Nephron (organoid): ENCODE measurements around the gene RGS14.
A peak's percentile ranks its signal among the peaks of the same experiment; 100 is the strongest.

Source experiments
- H3K27ac Mint-ChIP-seq, 3 experiments: 2 replicates each; pipeline ENCODE4 v1.8.0; 2020; ENCODE audit warnings: mixed read lengths in 3 of 3, mild to moderate bottlenecking in 2 of 3, moderate library complexity in 1 of 3
- H3K27me3 Mint-ChIP-seq: 2 replicates; pipeline ENCODE4 v1.8.0; 2021; ENCODE audit warnings: low read depth, mild to moderate bottlenecking, moderate library complexity, mixed read lengths
- H3K36me3 Mint-ChIP-seq: 2 replicates; pipeline ENCODE4 v1.8.0; 2020; ENCODE audit warnings: low read depth, mixed read lengths
- H3K4me1 Mint-ChIP-seq: 2 replicates; pipeline ENCODE4 v1.8.0; 2020; ENCODE audit warnings: mixed read lengths
- H3K4me3 Mint-ChIP-seq, 3 experiments: 2 replicates each; pipeline ENCODE4 v1.8.0; 2020; ENCODE audit warnings: mild to moderate bottlenecking in 3 of 3, mixed read lengths in 3 of 3, moderate library complexity in 2 of 3
- H3K9me3 Mint-ChIP-seq: 2 replicates; pipeline ENCODE4 v1.8.0; 2020; ENCODE audit warnings: mixed read lengths
- TF ChIP-seq, protein P1 (sequence below), 3 experiments: fragments of 200-600 bp; sonication (generic); IDR thresholded peaks; one replicate each; pipeline ENCODE4 v1.5.0; 2021; ENCODE audit warnings: antibody characterized with exemption in 3 of 3; ENCODE audit not compliant: unreplicated experiment in 3 of 3

RGS14 gene

DNA sequence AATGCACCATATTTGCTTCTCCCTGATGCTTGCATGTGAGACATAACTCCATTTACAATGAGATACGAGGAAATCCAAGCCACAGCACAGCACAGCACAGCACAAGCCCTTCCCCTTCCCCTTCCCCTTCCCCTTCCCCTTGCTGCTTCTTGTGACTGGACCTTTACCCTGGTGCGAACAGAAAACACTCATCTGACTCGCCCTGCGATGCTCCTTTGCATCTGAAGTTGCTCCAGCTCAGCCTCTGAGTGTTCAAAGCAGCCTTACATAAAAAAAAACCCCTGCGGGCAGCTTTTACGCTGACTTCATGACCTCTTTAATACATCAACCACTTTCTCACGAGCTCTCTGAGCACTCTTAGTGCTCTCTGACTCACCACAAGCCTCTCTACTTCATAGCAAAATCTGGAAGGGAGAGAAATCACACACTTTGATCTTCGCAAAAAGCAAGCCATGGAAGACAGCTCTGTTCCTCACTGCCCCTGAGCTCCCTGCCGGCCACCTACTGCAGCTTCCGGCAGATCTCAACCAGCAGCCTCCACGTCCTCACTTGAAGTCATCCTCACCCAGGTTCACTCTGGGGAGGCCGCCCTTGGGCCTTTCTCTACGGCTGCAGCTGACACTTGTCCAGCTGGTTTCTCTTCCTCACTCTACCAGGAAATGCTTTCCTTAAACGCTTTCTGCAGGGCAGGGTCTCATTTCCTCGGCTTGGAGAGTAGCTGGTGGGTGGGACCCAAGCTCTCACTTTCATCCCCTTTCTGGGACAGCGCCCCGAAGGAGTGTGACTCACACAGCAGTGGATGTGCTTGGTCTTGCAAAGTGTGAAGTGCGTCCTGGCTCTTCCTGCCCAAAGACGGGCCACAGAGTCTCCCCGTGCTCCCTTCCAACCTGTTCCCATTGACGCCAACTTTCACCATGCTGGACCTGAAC, 31.8 kb downstream of the RGS14 start:
- H3K27me3 Mint-ChIP-seq = peaks cover 14% of the 10 kb centered on the region
- H3K36me3 Mint-ChIP-seq = no peaks in the 10 kb centered on the region
- peak overlapping the region; percentile 19 to 75 (median 72) for H3K27ac Mint-ChIP-seq
- H3K9me3 Mint-ChIP-seq = peaks cover 2% of the 10 kb centered on the region
- TF ChIP-seq, protein P1, sequence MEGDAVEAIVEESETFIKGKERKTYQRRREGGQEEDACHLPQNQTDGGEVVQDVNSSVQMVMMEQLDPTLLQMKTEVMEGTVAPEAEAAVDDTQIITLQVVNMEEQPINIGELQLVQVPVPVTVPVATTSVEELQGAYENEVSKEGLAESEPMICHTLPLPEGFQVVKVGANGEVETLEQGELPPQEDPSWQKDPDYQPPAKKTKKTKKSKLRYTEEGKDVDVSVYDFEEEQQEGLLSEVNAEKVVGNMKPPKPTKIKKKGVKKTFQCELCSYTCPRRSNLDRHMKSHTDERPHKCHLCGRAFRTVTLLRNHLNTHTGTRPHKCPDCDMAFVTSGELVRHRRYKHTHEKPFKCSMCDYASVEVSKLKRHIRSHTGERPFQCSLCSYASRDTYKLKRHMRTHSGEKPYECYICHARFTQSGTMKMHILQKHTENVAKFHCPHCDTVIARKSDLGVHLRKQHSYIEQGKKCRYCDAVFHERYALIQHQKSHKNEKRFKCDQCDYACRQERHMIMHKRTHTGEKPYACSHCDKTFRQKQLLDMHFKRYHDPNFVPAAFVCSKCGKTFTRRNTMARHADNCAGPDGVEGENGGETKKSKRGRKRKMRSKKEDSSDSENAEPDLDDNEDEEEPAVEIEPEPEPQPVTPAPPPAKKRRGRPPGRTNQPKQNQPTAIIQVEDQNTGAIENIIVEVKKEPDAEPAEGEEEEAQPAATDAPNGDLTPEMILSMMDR (IDR thresholded peaks at IDR 0.05; ENCODE audit: unreplicated experiment in 3 of 3) = no peak
- H3K4me1 Mint-ChIP-seq = peaks cover 12% of the 10 kb centered on the region
- peak overlapping the region in 1 of 3 experiments; percentile 1 for H3K4me3 Mint-ChIP-seq

DNA sequence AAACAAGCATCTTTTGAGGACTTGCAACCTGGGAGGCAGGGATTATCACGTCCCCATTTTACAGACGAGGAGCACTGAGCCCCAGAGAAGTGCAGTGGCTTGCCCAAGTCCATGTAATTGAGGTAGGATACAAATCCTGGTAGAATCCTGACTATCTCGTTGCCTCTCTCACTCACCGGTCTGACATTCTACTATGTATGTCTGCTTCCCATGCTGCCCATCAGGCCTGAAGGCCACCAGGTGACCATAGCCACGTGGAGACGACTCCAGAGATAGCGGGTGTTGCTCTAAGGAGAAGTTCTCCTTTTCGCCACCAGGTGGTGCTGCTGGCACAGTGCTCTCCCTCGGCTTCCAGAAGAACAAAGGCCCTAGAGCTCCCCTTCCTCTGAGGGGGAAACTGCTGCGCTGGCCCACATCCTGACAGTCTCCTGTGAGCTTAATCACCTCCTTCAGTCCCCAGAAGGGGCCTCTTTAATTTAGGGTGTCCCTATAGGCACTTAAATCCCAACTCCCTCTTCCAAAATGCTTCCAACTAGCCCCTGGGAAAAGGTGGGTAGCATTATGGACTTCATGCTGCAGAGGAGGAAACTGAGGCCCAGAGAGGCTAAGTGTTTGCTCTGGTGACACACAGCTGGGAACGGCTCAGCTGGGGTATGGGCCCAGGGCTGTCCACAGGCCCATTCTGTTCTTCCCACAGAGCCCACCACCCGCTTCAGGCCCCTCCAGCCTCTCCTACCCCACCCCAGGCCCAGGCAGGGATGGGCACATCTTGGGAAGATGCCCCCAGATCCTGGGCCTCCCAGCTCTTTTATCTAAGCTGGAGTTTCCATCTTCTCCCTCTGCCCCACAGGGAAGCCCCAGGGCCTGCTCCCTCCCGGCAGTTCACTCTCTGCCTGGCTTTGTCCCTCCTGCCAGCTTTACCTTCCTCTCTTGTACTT, 32.9 kb downstream of the RGS14 start:
- Mint-ChIP-seq H3K4me1 (peaks cover 12% of the 10 kb centered on the region), H3K9me3 (no peaks in the 10 kb centered on the region), H3K4me3 (peak overlapping the region in 1 of 3 experiments; percentile 31), H3K27me3 (peaks cover 8% of the 10 kb centered on the region), H3K27ac (peak overlapping the region; percentile 44 to 57 (median 57)), H3K36me3 (no peaks in the 10 kb centered on the region)
- TF ChIP-seq, protein P1 (IDR thresholded peaks at IDR 0.05; ENCODE audit: unreplicated experiment in 3 of 3) = peak; percentile 95 to 98 (median 97)

DNA sequence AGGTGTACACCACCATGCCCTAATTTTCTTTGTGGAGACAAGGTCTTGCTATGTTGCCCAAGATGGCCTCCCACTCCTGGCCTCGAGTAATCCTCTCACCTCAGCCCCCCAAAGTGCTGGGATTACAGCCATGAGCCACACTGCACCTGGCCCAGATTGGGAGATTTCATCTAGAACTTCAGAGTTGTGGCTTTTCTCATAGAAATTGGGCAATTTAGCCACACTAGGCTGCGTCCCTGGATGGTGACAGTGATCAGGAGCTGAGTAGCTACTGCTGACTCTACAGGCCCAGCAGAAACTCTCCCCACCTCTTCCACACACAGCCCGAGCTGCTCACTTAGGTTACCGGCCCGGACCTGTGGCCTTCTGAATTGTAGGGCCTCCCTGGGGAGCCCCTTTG, 35.0 kb downstream of the RGS14 start:
- H3K4me3 Mint-ChIP-seq = no peak overlapping the region
- H3K9me3 Mint-ChIP-seq = no peaks in the 10 kb centered on the region
- TF ChIP-seq, protein P1 (IDR thresholded peaks at IDR 0.05; ENCODE audit: unreplicated experiment in 3 of 3) = no peak
- peaks cover 12% of the 10 kb centered on the region for H3K27me3 Mint-ChIP-seq
- H3K36me3 Mint-ChIP-seq = no peaks in the 10 kb centered on the region
- peaks cover 12% of the 10 kb centered on the region for H3K4me1 Mint-ChIP-seq
- H3K27ac Mint-ChIP-seq = no peak overlapping the region

DNA sequence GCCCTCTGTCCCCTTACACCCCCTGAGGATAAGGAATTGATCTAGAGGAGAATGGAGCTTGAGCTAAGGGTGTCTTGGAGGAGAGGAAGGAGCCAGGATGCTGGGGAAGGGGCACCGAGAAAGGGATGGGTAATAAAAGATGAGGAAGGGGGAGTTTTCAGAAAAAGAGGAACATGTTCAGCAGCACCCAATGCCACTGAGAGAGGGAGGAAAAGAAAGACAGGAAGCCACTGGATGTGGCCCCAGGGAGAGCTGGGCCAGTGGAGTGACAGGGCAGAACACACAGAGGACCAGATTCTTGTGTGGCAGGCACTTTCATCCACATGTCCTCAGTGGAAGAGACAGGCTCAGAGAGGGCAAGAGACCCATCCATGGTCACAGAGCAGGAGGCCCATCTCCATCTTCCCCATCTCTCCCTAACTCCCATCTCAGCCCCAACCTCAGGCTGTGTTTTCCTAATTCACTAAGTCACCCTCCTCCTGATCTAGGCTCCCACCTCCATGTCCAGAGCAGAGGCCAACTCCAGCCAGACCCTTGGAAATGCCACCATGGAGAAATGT, 35.6 kb downstream of the RGS14 start:
- Mint-ChIP-seq H3K27ac (no peak overlapping the region), H3K4me1 (peaks cover 12% of the 10 kb centered on the region), H3K36me3 (no peaks in the 10 kb centered on the region), H3K9me3 (no peaks in the 10 kb centered on the region), H3K27me3 (peaks cover 12% of the 10 kb centered on the region), H3K4me3 (no peak overlapping the region)
- TF ChIP-seq, protein P1 (IDR thresholded peaks at IDR 0.05; ENCODE audit: unreplicated experiment in 3 of 3) = no peak

DNA sequence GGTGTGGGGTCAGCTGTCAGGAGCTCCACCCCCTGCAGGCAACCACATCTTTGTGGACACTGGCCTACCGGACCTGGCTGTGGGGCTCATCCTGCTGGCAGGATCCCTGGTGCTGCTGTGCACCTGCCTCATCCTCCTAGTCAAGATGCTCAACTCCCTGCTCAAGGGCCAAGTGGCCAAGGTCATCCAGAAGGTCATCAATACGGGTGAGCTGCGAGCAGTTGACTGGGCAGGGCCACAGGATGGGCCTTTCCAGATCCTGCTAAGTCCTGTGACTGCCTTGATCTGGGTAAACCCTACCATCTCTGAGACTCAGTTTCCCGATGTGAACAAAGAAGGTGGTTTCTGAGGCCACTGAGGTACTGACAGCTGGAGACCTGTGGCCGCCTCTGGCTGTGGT, 36.3 kb downstream of the RGS14 start:
- H3K9me3 Mint-ChIP-seq = no peaks in the 10 kb centered on the region
- TF ChIP-seq, protein P1 (IDR thresholded peaks at IDR 0.05; ENCODE audit: unreplicated experiment in 3 of 3) = no peak
- no peaks in the 10 kb centered on the region for H3K36me3 Mint-ChIP-seq
- H3K27ac Mint-ChIP-seq = no peak overlapping the region
- peaks cover 18% of the 10 kb centered on the region for H3K27me3 Mint-ChIP-seq
- H3K4me3 Mint-ChIP-seq = no peak overlapping the region
- peaks cover 12% of the 10 kb centered on the region for H3K4me1 Mint-ChIP-seq
